Gastrocnemius medialis (tissue), 4 donors: ENCODE data around the gene UQCR11. TPM values are rescaled to one million over a fixed set of nuclear protein-coding genes. Genes with fewer than 3 reads are reported as not detected.

Source experiments
- ATAC-seq, 2 donors: fragments of 150-250 bp; one replicate each; pipeline ENCODE4 v1.9.1; 2016
- DNase-seq, 2 donors: peaks; one replicate each; pipeline ENCODE4 v3.0.0-alpha.2; 2019
- H3K27ac ChIP-seq, 4 donors: fragments of 200-600 bp; sonication (generic); 1 replicate in 1 of 4; 2 replicates in 3 of 4; pipeline ENCODE4 v1.5.1; 2016 to 2018; ENCODE audit warnings: mild to moderate bottlenecking in 2 of 4, moderate library complexity in 1 of 4
- H3K27me3 ChIP-seq, 3 donors: fragments of 200-600 bp; sonication (generic) in 2 of 3; 1 replicate in 1 of 3; 2 replicates in 2 of 3; pipeline versions ENCODE4 v1.5.1 to v1.6.0; 2016 to 2019; ENCODE audit warnings: mild to moderate bottlenecking in 1 of 3, moderate library complexity in 1 of 3
- H3K36me3 ChIP-seq, 2 donors: fragments of 200-600 bp; sonication (generic) in 1 of 2; one replicate each; pipeline ENCODE4 v1.5.1; 2017 to 2018
- H3K4me1 ChIP-seq, 2 donors: fragments of 200-600 bp; sonication (generic) in 1 of 2; one replicate each; pipeline ENCODE4 v1.5.1; 2016 to 2017; ENCODE audit warnings: mild to moderate bottlenecking in 2 of 2
- H3K4me3 ChIP-seq, 4 donors: fragments of 200-600 bp; sonication (generic) in 3 of 4; 1 replicate in 1 of 4; 2 replicates in 3 of 4; pipeline ENCODE4 v1.5.1; 2016 to 2019; ENCODE audit warnings: mild to moderate bottlenecking in 2 of 4
- H3K9me3 ChIP-seq, 3 donors: fragments of 200-600 bp; sonication (generic) in 2 of 3; 1 replicate in 1 of 3; 2 replicates in 2 of 3; pipeline ENCODE4 v1.5.1; 2016 to 2019
- POLR2A ChIP-seq, 2 donors: fragments of 450-650 bp; IDR thresholded peaks; one replicate each; pipeline ENCODE4 v1.6.1; 2017; ENCODE audit warnings: antibody characterized with exemption in 2 of 2, mild to moderate bottlenecking in 2 of 2, moderate library complexity in 2 of 2
- in situ Hi-C, 4 donors: fragments of 200-750 bp; cut with MboI; loops; one replicate each; pipeline versions ENCODE4 v1.15.0 to v1.8.0; 2017; ENCODE audit warnings: low sequenced_read_pairs in 4 of 4
- intact Hi-C: fragments of 100-400 bp; cut with DNase I; formaldehyde crosslinking; loops from one replicate; pipeline ENCODE4 v1.15.1; 2023; ENCODE audit warnings: low total_unique reads
- total RNA-seq, 4 donors: library from RNA; depleted of rRNA; stranded (reverse); fragments of >200 nt; gene quantifications; one replicate each; pipeline versions ENCODE4 v1.1.0 to v1.2.3, GENCODE V29; 2016
- TF ChIP-seq, protein P1 (sequence below), 5 experiments: fragments of 450-650 bp in 3 of 5; fragments of 200-600 bp in 2 of 5; sonication (generic) in 2 of 5; IDR thresholded peaks in 4 of 5; conservative IDR thresholded peaks in 1 of 5; 1 replicate in 4 of 5; 2 replicates in 1 of 5; pipeline ENCODE4 v1.5.1; 2016 to 2019; ENCODE audit warnings: antibody characterized with exemption in 5 of 5, mild to moderate bottlenecking in 3 of 5, moderate library complexity in 3 of 5

UQCR11 gene
- total RNA-seq, 4 donors from 2014 or later = 106 to 173 (median 154) TPM

DNA sequence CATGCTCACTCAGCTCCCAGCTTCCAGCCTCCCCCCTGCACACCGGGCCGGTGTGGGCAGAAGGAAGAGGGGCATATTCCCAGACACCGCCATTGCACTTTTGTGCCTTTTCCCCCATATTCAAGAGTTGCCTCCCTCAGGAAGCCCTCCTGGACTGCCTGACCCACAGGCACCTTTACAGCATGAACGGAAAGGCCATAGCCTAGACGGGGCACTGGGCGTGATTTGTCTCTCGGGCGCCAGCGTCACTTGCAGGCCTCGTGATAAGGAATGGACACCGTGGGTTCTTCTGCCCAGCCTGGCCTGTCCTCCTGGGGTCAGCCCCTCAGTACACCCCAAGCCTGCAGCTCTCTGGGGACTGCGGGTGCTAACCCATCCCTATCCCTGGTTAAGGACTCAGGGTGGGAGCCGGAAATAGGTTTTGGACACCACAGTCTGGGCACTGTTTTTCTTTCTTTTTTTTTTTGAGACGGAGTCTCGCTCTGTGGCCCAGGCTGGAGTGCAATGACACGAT, 933 bp upstream of the UQCR11 start:
- peaks cover 23 to 40% of the 10 kb centered on the region in 2 donors for H3K4me1 ChIP-seq
- in situ Hi-C loops (loop anchor here in 1 of 4 donors (10.0 kb wide), 1 partner anchor 49 kb away; the partner anchor contains the start of gene TCF3), intact Hi-C loops (loop anchor here (5.0 kb wide), 1 partner anchor 39 kb away; the partner anchor contains the start of gene MEX3D)
- no peaks in the 10 kb centered on the region for H3K27me3 ChIP-seq
- DNase-seq (peak in 1 of 2 donors; percentile 31), ATAC-seq (peak; percentile 2 to 8)
- peaks cover 0 to 3% of the 10 kb centered on the region in 2 donors for H3K36me3 ChIP-seq
- TF ChIP-seq POLR2A (IDR thresholded peaks at IDR 0.05) = no peak
- TF ChIP-seq, protein P1, sequence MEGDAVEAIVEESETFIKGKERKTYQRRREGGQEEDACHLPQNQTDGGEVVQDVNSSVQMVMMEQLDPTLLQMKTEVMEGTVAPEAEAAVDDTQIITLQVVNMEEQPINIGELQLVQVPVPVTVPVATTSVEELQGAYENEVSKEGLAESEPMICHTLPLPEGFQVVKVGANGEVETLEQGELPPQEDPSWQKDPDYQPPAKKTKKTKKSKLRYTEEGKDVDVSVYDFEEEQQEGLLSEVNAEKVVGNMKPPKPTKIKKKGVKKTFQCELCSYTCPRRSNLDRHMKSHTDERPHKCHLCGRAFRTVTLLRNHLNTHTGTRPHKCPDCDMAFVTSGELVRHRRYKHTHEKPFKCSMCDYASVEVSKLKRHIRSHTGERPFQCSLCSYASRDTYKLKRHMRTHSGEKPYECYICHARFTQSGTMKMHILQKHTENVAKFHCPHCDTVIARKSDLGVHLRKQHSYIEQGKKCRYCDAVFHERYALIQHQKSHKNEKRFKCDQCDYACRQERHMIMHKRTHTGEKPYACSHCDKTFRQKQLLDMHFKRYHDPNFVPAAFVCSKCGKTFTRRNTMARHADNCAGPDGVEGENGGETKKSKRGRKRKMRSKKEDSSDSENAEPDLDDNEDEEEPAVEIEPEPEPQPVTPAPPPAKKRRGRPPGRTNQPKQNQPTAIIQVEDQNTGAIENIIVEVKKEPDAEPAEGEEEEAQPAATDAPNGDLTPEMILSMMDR (IDR thresholded peaks at IDR 0.05 in 4 of 5, conservative IDR thresholded peaks at IDR 0.05 in 1 of 5) = no peak
- H3K27ac ChIP-seq = peak overlapping the region; percentile 92 to 99 (median 98)
- no peaks in the 10 kb centered on the region for H3K9me3 ChIP-seq
- peak overlapping the region; percentile 83 to 99 (median 96) for H3K4me3 ChIP-seq

- H3K27ac ChIP-seq = peak overlapping the region in 2 of 4 donors; percentile 0 to 99
- DNase-seq (no peak), ATAC-seq (no peak)
- no peaks in the 10 kb centered on the region for H3K9me3 ChIP-seq
- TF ChIP-seq, protein P1 (IDR thresholded peaks at IDR 0.05 in 4 of 5, conservative IDR thresholded peaks at IDR 0.05 in 1 of 5) = no peak
- TF ChIP-seq POLR2A (IDR thresholded peaks at IDR 0.05) = no peak
- H3K27me3 ChIP-seq = no peaks in the 10 kb centered on the region
- H3K4me3 ChIP-seq = no peak overlapping the region
- peaks cover 0 to 26% of the 10 kb centered on the region in 2 donors for H3K36me3 ChIP-seq
- in situ Hi-C loops = loop anchor here in 1 of 4 donors (10.0 kb wide), 1 partner anchor 53 kb away; the partner anchor contains the start of gene TCF3
- peaks cover 23 to 40% of the 10 kb centered on the region in 2 donors for H3K4me1 ChIP-seq
- intact Hi-C loops = no loop called here
Measured at GRCh38 chr19:1602091-1602707, 3.1 kb downstream of the UQCR11 start.

- H3K4me1 ChIP-seq = peaks cover 23 to 39% of the 10 kb centered on the region in 2 donors
- ATAC-seq = no peak
- H3K27me3 ChIP-seq = no peaks in the 10 kb centered on the region
- H3K36me3 ChIP-seq = peaks cover 0 to 32% of the 10 kb centered on the region in 2 donors
- no peaks in the 10 kb centered on the region for H3K9me3 ChIP-seq
- H3K4me3 ChIP-seq = no peak overlapping the region
- DNase-seq = no peak
- H3K27ac ChIP-seq = peak overlapping the region in 1 of 4 donors; percentile 29
- in situ Hi-C loops = loop anchor here in 1 of 4 donors (10.0 kb wide), 1 partner anchor 53 kb away; the partner anchor contains the start of gene TCF3
- intact Hi-C loops = no loop called here
- TF ChIP-seq POLR2A (IDR thresholded peaks at IDR 0.05) = no peak
- TF ChIP-seq, protein P1 (IDR thresholded peaks at IDR 0.05 in 4 of 5, conservative IDR thresholded peaks at IDR 0.05 in 1 of 5) = no peak
Measured at GRCh38 chr19:1601613-1602064, 3.6 kb downstream of the UQCR11 start.

DNA sequence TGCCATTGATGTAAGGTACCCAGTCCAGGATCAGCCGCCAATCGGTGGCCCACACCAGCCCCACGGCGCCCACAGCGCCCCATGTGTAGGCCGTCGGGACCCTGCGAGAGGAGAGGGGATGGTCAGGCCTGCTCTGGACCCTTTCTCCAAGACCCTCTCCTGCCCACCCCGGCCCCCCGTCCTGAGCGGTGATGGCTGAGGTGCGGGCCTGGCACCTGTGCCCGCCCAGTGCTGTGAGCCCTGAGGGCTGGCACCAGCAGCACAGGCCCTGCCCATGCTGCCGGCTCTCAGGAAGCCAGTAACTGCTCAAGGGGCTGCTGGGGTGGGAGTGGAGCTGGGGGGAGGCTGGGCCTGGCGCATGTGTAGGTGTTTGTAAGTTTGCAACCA, 5.8 kb downstream of the UQCR11 start:
- H3K4me3 ChIP-seq = no peak overlapping the region
- TF ChIP-seq, protein P1 (IDR thresholded peaks at IDR 0.05 in 4 of 5, conservative IDR thresholded peaks at IDR 0.05 in 1 of 5) = no peak
- no peak for TF ChIP-seq POLR2A (IDR thresholded peaks at IDR 0.05)
- H3K9me3 ChIP-seq = no peaks in the 10 kb centered on the region
- ATAC-seq (no peak), DNase-seq (no peak)
- intact Hi-C loops (no loop called here), in situ Hi-C loops (no loop called here)
- H3K4me1 ChIP-seq = peaks cover 16 to 28% of the 10 kb centered on the region in 2 donors
- no peak overlapping the region for H3K27ac ChIP-seq
- peaks cover 0 to 46% of the 10 kb centered on the region in 2 donors for H3K36me3 ChIP-seq
- H3K27me3 ChIP-seq = no peaks in the 10 kb centered on the region
